Mucosa of rectum (tissue), 2 donors: Measurements from ENCODE around the gene MTRF1L.

Experiments used
- H3K27ac ChIP-seq, 2 donors: one replicate each; pipeline ENCODE4 v1.7.0; 2013; ENCODE audit warnings: inconsistent platforms in 2 of 2, low read depth in 2 of 2, low read length in 2 of 2
- H3K27me3 ChIP-seq, 2 donors: one replicate each; pipeline ENCODE4 v1.7.0; 2013; ENCODE audit warnings: low read length in 2 of 2; ENCODE audit not compliant: control insufficient read depth in 2 of 2, insufficient read depth in 2 of 2
- H3K36me3 ChIP-seq, 2 donors: one replicate each; pipeline ENCODE4 v1.7.0; 2013; ENCODE audit warnings: low read length in 2 of 2; ENCODE audit not compliant: control insufficient read depth in 2 of 2, insufficient read depth in 2 of 2
- H3K4me1 ChIP-seq, 2 donors: one replicate each; pipeline ENCODE4 v1.7.0; 2013; ENCODE audit warnings: low read length in 2 of 2, mild to moderate bottlenecking in 1 of 2; ENCODE audit not compliant: control insufficient read depth in 2 of 2, insufficient read depth in 2 of 2
- H3K4me3 ChIP-seq, 2 donors: one replicate each; pipeline ENCODE4 v1.7.0; 2013; ENCODE audit warnings: low read length in 2 of 2
- H3K9ac ChIP-seq, 2 donors: one replicate each; pipeline ENCODE4 v1.7.0; 2013; ENCODE audit warnings: low read length in 2 of 2, low read depth in 1 of 2, mild to moderate bottlenecking in 1 of 2
- H3K9me3 ChIP-seq, 2 donors: one replicate each; pipeline ENCODE4 v1.7.0; 2013; ENCODE audit warnings: low read length in 2 of 2; ENCODE audit not compliant: control insufficient read depth in 2 of 2
- donor health status: healthy.
- donor health status: Normal muscosa, but diverticular disease.

Gene MTRF1L

GRCh38 chr6:153032255-153032882 lies 29.9 kb upstream of the MTRF1L start:
- Histone ChIP-seq H3K4me3 (no peak overlapping the region), H3K4me1 (peaks cover 0 to 2% of the 10 kb centered on the region in 2 donors), H3K9me3 (no peaks in the 10 kb centered on the region), H3K27ac (no peak overlapping the region), H3K9ac (no peak overlapping the region), H3K27me3 (no peaks in the 10 kb centered on the region), H3K36me3 (no peaks in the 10 kb centered on the region)

- Histone ChIP-seq H3K36me3 (no peaks in the 10 kb centered on the region), H3K27ac (no peak overlapping the region), H3K27me3 (no peaks in the 10 kb centered on the region), H3K4me1 (peaks cover 0 to 2% of the 10 kb centered on the region in 2 donors), H3K4me3 (no peak overlapping the region), H3K9ac (no peak overlapping the region), H3K9me3 (no peaks in the 10 kb centered on the region)
Observed at GRCh38 chr6:153031335-153031955, 28.9 kb upstream of the MTRF1L start.

GRCh38 chr6:153028963-153029362 lies 26.5 kb upstream of the MTRF1L start:
- H3K27me3 ChIP-seq: no peaks in the 10 kb centered on the region
- no peaks in the 10 kb centered on the region for H3K9me3 ChIP-seq
- no peak overlapping the region for H3K27ac ChIP-seq
- H3K9ac ChIP-seq: no peak overlapping the region
- no peaks in the 10 kb centered on the region for H3K36me3 ChIP-seq
- H3K4me3 ChIP-seq: no peak overlapping the region
- peaks cover 0 to 2% of the 10 kb centered on the region in 2 donors for H3K4me1 ChIP-seq

- peaks cover 0 to 2% of the 10 kb centered on the region in 2 donors for H3K4me1 ChIP-seq
Observed at GRCh38 chr6:153028286-153028685, 25.8 kb upstream of the MTRF1L start.

GRCh38 chr6:153027480-153027879 lies 25.0 kb upstream of the MTRF1L start:
- H3K27me3 ChIP-seq: no peaks in the 10 kb centered on the region
- H3K36me3 ChIP-seq: no peaks in the 10 kb centered on the region
- H3K9ac ChIP-seq: no peak overlapping the region
- no peak overlapping the region for H3K27ac ChIP-seq
- H3K9me3 ChIP-seq: no peaks in the 10 kb centered on the region
- no peak overlapping the region for H3K4me3 ChIP-seq
- peaks cover 0 to 2% of the 10 kb centered on the region in 2 donors for H3K4me1 ChIP-seq

More at GRCh38 chr6:153028286-153028685, 25.8 kb upstream of the MTRF1L start:
- Histone ChIP-seq H3K9ac (no peak overlapping the region), H3K4me3 (no peak overlapping the region), H3K36me3 (no peaks in the 10 kb centered on the region), H3K9me3 (no peaks in the 10 kb centered on the region), H3K27ac (no peak overlapping the region), H3K27me3 (no peaks in the 10 kb centered on the region)

- H3K4me1 ChIP-seq: no peaks in the 10 kb centered on the region
- H3K27ac ChIP-seq: no peak overlapping the region
- H3K27me3 ChIP-seq: peaks cover 0 to 2% of the 10 kb centered on the region in 2 donors
- H3K4me3 ChIP-seq: no peak overlapping the region
- H3K9me3 ChIP-seq: no peaks in the 10 kb centered on the region
- H3K9ac ChIP-seq: no peak overlapping the region
- no peaks in the 10 kb centered on the region for H3K36me3 ChIP-seq
Observed at GRCh38 chr6:153024709-153025017, 22.2 kb upstream of the MTRF1L start.

GRCh38 chr6:153023977-153024708 lies 21.6 kb upstream of the MTRF1L start:
- H3K9ac ChIP-seq: no peak overlapping the region
- H3K4me3 ChIP-seq: no peak overlapping the region
- H3K4me1 ChIP-seq: no peaks in the 10 kb centered on the region
- H3K27me3 ChIP-seq: peaks cover 0 to 2% of the 10 kb centered on the region in 2 donors
- no peak overlapping the region for H3K27ac ChIP-seq
- no peaks in the 10 kb centered on the region for H3K9me3 ChIP-seq
- no peaks in the 10 kb centered on the region for H3K36me3 ChIP-seq

GRCh38 chr6:153018355-153018754 lies 15.8 kb upstream of the MTRF1L start:
- no peaks in the 10 kb centered on the region for H3K4me1 ChIP-seq
- no peaks in the 10 kb centered on the region for H3K9me3 ChIP-seq
- H3K36me3 ChIP-seq: no peaks in the 10 kb centered on the region
- H3K4me3 ChIP-seq: no peak overlapping the region
- peaks cover 0 to 2% of the 10 kb centered on the region in 2 donors for H3K27me3 ChIP-seq
- no peak overlapping the region for H3K9ac ChIP-seq
- H3K27ac ChIP-seq: no peak overlapping the region

GRCh38 chr6:153016846-153017245 lies 14.3 kb upstream of the MTRF1L start:
- no peak overlapping the region for H3K4me3 ChIP-seq
- H3K27me3 ChIP-seq: peaks cover 0 to 2% of the 10 kb centered on the region in 2 donors
- no peak overlapping the region for H3K27ac ChIP-seq
- H3K36me3 ChIP-seq: no peaks in the 10 kb centered on the region
- no peaks in the 10 kb centered on the region for H3K9me3 ChIP-seq
- H3K9ac ChIP-seq: no peak overlapping the region
- no peaks in the 10 kb centered on the region for H3K4me1 ChIP-seq

- no peaks in the 10 kb centered on the region for H3K36me3 ChIP-seq
- no peaks in the 10 kb centered on the region for H3K27me3 ChIP-seq
- no peak overlapping the region for H3K27ac ChIP-seq
- no peak overlapping the region for H3K4me3 ChIP-seq
- H3K9me3 ChIP-seq: no peaks in the 10 kb centered on the region
- no peak overlapping the region for H3K9ac ChIP-seq
- no peaks in the 10 kb centered on the region for H3K4me1 ChIP-seq
Observed at GRCh38 chr6:153015094-153015640, 12.7 kb upstream of the MTRF1L start.
